OCI-LY7 (cell line): ENCODE measurements around the gene CCDC15.

ENCODE experiments used
- CTCF ChIP-seq: fragments of 200-600 bp; sonication (generic); conservative IDR thresholded peaks from 2 replicates; pipeline ENCODE4 v1.5.1; 2014; ENCODE audit warnings: mild to moderate bottlenecking, antibody characterized with exemption, low read length, moderate library complexity, mixed read lengths
- EZH2phosphoT487 ChIP-seq: fragments of 200-600 bp; sonication (generic); IDR thresholded peaks from 2 replicates; pipeline ENCODE4 v1.6.1; 2018; ENCODE audit warnings: low read depth, borderline replicate concordance, mild to moderate bottlenecking, mixed run types, antibody characterized with exemption, low read length, moderate library complexity, mixed read lengths

DNA sequence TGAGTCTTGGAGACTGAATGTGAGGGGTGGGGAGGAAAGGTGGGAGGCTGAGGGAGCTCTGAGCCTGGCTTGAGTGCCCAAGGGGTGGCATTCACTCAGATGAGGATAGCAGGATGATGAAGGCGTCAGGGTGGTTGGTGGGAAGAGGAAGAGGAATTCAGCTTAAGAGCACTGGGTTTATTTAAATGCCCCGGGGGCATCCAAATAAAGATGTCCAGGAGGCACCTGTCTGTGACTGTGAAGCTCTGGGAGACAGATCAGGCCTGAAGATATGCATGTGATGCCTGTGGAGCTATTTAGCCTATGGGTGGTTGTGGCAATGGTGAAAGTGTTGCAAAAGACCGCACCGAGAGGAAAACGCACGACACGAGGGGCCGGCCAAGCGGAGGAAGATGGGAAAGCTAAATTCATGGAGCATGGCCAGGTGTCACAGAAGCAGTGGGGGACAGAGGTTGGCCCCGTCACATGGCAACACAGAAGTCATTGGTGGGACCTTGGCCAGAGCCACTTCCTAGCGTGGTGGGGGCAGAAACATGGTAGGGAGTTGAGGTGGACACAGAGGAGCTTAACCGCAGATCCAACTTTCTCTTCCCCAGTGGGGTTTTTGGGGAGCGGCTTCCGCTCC lies 124.6 kb downstream of the CCDC15 start:
- TF ChIP-seq CTCF (no peak), EZH2phosphoT487 (no peak)
